Skeletal muscle satellite cell (primary cell): ENCODE results near the gene IL12RB2.

Experiments
- H3K27me3 ChIP-seq: 2 replicates; pipeline ENCODE4 v1.7.0; 2013; ENCODE audit warnings: low read length; ENCODE audit not compliant: control insufficient read depth, insufficient read depth
- H3K36me3 ChIP-seq: 2 replicates; pipeline ENCODE4 v1.7.0; 2013; ENCODE audit warnings: mild to moderate bottlenecking, control low read depth, low read length; ENCODE audit not compliant: insufficient read depth
- H3K4me1 ChIP-seq: 2 replicates; pipeline ENCODE4 v1.7.0; 2013; ENCODE audit warnings: low read length; ENCODE audit not compliant: control insufficient read depth, insufficient read depth
- H3K4me2 ChIP-seq: 2 replicates; pipeline ENCODE4 v1.7.0; 2013; ENCODE audit warnings: mild to moderate bottlenecking, low read length
- H3K4me3 ChIP-seq: 2 replicates; pipeline ENCODE4 v1.7.0; 2013; ENCODE audit warnings: low read length
- H3K9ac ChIP-seq: 2 replicates; pipeline ENCODE4 v1.7.0; 2013; ENCODE audit warnings: mild to moderate bottlenecking, low read depth, low read length, moderate library complexity
- H3K9me3 ChIP-seq: replicated peaks from 2 replicates; pipeline ENCODE4 v1.7.0; 2013; ENCODE audit warnings: mild to moderate bottlenecking, control low read depth, low read length

The IL12RB2 gene

DNA sequence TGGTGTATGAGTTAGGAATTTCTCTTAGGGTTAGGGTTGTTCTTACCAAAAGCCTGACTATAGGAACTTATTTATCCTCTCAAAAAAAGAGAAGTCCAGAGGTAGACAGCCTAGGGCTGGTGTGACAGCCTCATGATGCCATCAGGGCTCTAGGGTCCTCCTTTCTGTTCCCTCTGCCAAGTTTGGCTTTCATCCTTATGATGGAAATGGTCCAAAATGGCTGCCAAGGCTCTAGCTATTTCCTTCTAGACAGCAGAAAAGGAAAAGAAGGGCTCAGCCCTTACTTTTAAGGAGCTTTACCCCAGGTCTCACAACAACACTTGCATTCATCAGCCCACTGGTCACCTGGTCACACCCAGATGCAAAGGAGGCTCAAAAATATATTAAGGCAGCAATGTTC lies 44.5 kb downstream of the IL12RB2 start:
- Histone ChIP-seq H3K27me3 (no peaks in the 10 kb centered on the region), H3K9me3 (no peaks in the 10 kb centered on the region), H3K4me1 (peaks cover 18% of the 10 kb centered on the region), H3K9ac (no peak overlapping the region), H3K36me3 (no peaks in the 10 kb centered on the region), H3K4me3 (no peak overlapping the region), H3K4me2 (no peak overlapping the region)

DNA sequence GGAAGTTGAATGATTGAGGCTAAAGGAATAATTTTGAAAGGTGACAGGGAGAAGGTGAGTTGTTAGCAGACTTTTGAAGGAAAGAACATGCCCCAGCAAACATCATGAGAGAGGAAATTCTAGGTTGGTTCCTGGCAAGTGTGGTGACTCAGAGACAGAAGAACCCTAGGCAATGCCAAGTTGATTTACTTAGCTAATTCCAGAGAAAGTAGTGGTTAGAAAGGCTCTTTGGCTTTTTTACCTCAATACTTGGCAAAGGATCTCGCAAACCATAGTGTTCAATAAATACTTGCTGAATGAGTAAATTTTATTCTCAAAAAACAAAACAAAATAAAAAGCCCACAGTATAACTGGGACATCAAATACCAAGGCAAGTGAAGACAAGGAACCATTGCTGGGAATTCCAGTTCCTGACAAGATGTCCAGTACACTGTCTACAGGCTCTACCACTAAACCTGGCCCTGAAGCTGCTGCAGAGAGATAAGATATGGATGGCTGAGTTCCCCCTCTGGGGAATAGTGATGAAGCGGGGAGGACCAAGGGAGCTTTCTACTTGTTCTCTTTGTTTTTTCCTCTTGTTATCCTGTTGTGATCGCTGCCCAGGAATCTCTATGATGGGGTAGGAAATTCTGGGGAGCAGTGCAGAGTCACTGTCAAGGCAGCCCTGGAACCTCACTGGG lies 48.2 kb downstream of the IL12RB2 start:
- H3K4me1 ChIP-seq: peaks cover 15% of the 10 kb centered on the region
- H3K36me3 ChIP-seq: no peaks in the 10 kb centered on the region
- H3K9me3 ChIP-seq: no peaks in the 10 kb centered on the region
- H3K27me3 ChIP-seq: no peaks in the 10 kb centered on the region
- peak overlapping the region; percentile 29 for H3K4me3 ChIP-seq
- H3K9ac ChIP-seq: no peak overlapping the region
- H3K4me2 ChIP-seq: peak overlapping the region; percentile 41

DNA sequence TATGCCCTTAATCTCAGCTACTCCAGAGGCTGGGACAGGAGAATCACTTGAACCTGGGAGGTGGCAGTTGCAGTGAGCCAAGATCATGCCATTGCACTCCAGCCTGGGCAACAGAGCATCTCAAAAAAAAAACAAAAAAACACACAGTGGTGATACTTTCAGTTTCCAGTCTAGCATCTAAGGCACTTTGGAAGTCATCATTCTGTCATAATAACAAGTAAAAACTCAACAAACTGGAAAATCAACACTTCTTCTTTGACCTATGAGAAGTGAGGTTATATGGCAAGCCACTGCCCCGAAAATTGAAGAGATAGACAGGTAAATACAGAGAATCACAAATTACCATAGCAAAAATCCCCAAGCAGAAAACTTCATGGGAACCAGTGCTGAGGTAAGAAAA lies 51.9 kb downstream of the IL12RB2 start:
- H3K9me3 ChIP-seq: no peaks in the 10 kb centered on the region
- no peaks in the 10 kb centered on the region for H3K27me3 ChIP-seq
- H3K4me1 ChIP-seq: peaks cover 15% of the 10 kb centered on the region
- no peak overlapping the region for H3K4me2 ChIP-seq
- no peaks in the 10 kb centered on the region for H3K36me3 ChIP-seq
- no peak overlapping the region for H3K9ac ChIP-seq
- H3K4me3 ChIP-seq: no peak overlapping the region

DNA sequence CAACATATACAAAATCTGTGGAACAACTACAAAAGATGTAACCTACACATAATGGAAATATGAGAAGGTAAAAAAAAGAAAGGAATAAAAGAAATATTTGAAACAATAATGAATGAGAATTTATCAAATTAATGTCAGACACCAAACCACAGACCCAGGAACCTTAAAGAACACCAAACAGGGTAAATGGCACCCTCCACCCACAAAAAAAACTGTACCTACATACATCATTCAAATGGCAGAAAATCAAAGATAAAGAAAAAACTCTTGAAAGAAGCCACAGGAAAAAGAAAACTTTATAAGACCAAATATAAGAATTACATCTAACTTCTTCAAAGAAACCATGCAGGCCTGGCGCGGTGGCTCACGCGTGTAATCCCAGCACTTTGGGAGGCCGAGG lies 54.0 kb downstream of the IL12RB2 start:
- Histone ChIP-seq H3K4me2 (no peak overlapping the region), H3K9me3 (no peaks in the 10 kb centered on the region), H3K27me3 (no peaks in the 10 kb centered on the region)

DNA sequence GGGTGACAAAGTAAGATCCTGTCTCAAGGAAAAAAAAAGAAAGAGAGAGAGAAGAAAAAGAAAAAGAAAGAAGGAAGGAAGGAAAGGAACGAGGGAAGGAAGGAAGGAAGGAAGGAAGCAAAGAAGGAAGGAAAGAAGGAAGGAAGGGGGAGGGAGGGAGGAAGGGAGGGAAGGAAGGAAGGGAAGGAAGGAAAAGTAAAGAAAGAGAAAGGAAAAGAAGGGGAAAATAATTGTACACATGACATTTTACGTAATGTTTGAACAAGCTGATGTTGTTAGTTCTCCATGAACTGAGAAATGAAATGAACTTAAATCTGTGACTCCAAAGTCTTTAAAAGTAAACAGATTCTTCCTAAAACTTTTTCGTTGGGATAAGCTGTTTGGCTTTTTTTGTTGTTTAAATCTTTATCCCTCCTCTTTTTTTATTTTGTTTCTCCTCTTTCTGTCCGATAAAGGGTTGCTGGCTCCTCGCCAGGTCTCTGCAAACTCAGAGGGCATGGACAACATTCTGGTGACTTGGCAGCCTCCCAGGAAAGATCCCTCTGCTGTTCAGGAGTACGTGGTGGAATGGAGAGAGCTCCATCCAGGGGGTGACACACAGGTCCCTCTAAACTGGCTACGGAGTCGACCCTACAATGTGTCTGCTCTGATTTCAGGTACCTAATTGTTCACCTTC lies 59.8 kb downstream of the IL12RB2 start:
- Histone ChIP-seq H3K4me1 (no peaks in the 10 kb centered on the region), H3K36me3 (no peaks in the 10 kb centered on the region), H3K9ac (no peak overlapping the region), H3K4me2 (no peak overlapping the region), H3K9me3 (no peaks in the 10 kb centered on the region), H3K27me3 (no peaks in the 10 kb centered on the region), H3K4me3 (no peak overlapping the region)

More for the DNA sequence above, 54.0 kb downstream of the IL12RB2 start:
- H3K4me3 ChIP-seq: no peak overlapping the region
- no peak overlapping the region for H3K9ac ChIP-seq
- no peaks in the 10 kb centered on the region for H3K36me3 ChIP-seq
- peaks cover 2% of the 10 kb centered on the region for H3K4me1 ChIP-seq

DNA sequence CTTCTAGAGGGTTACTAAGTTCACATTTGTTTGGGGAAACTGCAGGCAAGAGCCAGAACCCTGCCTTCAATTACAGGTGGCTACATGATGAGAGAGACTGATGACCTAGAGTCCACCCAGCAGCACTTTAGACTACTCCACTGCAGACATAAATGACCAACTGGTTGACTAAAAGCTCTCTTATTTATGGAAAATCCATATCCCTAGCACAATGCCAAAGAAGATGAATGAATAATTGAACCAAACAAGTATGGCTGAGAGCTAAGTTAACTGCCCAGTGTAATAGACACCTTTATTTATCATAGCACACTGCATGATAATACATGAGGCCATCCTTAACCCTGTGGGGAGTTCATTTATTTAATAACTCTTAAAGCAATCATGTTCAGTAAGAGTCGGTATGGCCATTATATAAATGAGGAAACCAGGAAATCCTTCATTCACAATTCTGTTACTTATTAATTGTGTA lies 60.4 kb downstream of the IL12RB2 start:
- no peak overlapping the region for H3K4me3 ChIP-seq
- no peaks in the 10 kb centered on the region for H3K36me3 ChIP-seq
- H3K27me3 ChIP-seq: no peaks in the 10 kb centered on the region
- H3K9me3 ChIP-seq: no peaks in the 10 kb centered on the region
- H3K9ac ChIP-seq: no peak overlapping the region
- no peaks in the 10 kb centered on the region for H3K4me1 ChIP-seq
- H3K4me2 ChIP-seq: no peak overlapping the region

DNA sequence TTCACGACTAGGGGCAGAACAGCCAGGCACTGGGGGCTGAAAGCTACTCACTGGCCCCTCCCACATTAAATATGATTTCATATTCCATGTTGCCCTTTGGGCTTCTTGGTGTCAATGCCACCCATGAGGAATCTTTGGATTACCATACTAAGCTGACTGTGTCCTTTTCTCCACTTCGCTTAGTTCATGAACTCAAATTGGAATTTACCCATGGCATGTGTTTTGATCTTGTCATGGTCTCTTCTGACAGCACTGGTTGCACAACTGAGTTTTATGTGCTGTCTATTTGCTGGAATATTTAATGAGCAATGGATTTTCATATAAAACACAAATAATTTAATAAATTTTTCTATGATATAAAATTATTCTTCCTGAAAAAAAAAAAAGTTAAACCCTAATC lies 63.4 kb downstream of the IL12RB2 start:
- Histone ChIP-seq H3K36me3 (no peaks in the 10 kb centered on the region), H3K4me1 (no peaks in the 10 kb centered on the region), H3K4me3 (no peak overlapping the region), H3K4me2 (no peak overlapping the region), H3K27me3 (no peaks in the 10 kb centered on the region), H3K9ac (no peak overlapping the region), H3K9me3 (no peaks in the 10 kb centered on the region)

DNA sequence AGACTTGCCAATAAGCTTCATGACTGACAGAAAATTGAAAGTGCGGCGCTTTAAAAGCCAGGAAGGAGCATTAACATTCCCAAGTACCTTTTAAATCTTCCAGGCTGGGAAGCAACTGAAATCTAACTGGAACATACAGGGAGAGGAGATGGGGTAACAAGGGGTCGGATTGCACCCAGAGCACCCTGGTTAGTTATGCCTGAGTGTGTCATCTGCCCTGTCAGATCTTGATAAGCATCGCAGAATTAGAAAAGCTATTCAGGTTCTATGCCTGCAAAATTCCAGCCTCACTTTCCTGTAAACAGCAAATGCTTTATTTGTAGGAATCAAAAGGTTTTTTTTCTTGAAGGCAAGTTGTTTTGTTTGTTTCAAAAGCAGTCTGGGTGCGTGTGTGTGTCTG lies 64.0 kb downstream of the IL12RB2 start:
- no peaks in the 10 kb centered on the region for H3K4me1 ChIP-seq
- no peaks in the 10 kb centered on the region for H3K36me3 ChIP-seq
- no peaks in the 10 kb centered on the region for H3K27me3 ChIP-seq
- no peak overlapping the region for H3K9ac ChIP-seq
- no peak overlapping the region for H3K4me2 ChIP-seq
- no peaks in the 10 kb centered on the region for H3K9me3 ChIP-seq
- no peak overlapping the region for H3K4me3 ChIP-seq

DNA sequence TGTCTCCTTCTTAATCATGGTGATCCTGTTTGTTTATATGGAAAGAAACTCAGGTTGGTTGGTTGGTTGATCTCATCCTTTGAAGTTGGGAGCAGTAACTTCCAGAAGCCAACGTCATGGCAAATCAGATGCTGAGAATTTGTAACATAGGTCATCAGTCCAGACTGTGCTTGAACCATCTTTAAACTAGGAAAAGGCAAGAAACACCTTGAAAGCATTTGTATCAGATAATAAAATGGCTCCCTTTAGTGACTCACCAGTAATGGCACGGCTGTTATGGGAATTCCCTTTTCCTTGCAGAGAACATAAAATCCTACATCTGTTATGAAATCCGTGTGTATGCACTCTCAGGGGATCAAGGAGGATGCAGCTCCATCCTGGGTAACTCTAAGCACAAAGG lies 64.5 kb downstream of the IL12RB2 start:
- Histone ChIP-seq H3K4me1 (no peaks in the 10 kb centered on the region), H3K4me2 (no peak overlapping the region), H3K27me3 (no peaks in the 10 kb centered on the region), H3K4me3 (no peak overlapping the region), H3K9ac (no peak overlapping the region), H3K9me3 (no peaks in the 10 kb centered on the region), H3K36me3 (no peaks in the 10 kb centered on the region)

DNA sequence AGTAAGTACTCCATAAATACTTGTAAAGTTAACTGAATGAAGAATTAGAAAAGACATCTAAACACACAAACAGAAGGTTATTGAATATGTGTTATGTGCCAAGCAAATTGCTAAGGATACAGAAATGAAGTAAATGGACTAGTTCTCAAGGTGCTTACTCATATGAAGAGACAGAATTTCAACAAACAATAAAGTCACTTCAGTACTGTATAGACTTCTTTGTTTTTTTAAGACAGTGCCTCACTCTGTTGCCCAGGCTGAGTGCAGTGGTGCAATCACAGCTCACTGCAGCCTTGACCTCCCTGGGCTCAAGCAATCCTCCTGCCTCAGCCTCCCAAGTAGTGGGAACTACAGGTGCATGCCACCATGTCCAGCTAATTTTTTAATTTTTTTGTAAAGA lies 65.2 kb downstream of the IL12RB2 start:
- Histone ChIP-seq H3K9ac (no peak overlapping the region), H3K9me3 (no peaks in the 10 kb centered on the region)

DNA sequence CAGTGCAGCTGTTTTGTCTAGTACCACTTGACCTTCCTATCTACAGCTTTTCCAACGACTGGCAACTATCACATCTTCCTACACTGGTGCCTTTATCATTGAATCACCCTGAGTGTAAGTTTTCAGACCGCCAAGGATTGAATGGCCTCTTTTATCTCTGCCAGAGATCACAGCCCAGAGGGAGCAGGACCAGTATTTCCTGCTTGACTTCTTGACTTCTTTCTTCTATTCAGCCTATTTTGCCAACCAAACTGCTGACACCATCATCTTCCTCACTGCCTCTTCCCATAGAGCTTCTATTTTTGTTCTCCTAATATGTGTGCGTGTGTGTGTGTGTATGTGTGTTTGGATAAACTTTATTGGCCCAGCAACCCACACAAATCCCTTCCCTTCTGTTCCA lies 68.7 kb downstream of the IL12RB2 start:
- Histone ChIP-seq H3K9me3 (no peaks in the 10 kb centered on the region), H3K4me1 (no peaks in the 10 kb centered on the region), H3K27me3 (no peaks in the 10 kb centered on the region), H3K36me3 (no peaks in the 10 kb centered on the region), H3K4me3 (no peak overlapping the region), H3K9ac (no peak overlapping the region), H3K4me2 (no peak overlapping the region)

More for the DNA sequence above, 65.2 kb downstream of the IL12RB2 start:
- no peak overlapping the region for H3K4me3 ChIP-seq
- no peaks in the 10 kb centered on the region for H3K4me1 ChIP-seq
- H3K36me3 ChIP-seq: no peaks in the 10 kb centered on the region
- H3K27me3 ChIP-seq: no peaks in the 10 kb centered on the region
- H3K4me2 ChIP-seq: no peak overlapping the region

DNA sequence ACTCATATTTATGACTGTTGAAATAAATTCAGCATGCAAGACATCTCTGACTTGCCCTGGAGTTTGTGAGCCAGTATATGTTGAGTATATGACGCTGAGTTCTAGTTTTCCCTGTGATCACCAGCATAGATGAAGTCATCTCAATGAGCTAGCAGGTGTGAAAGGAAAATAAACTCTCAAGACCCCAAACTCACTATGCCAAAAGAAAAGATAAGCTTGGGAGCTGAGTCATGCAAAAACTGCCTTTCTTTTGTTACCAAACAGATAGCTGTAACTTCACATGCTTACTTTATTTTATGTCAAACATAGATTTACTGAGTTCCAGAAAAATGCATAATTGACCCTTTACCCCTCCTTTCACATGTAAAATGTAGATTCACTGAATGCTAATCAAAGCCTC lies 69.6 kb downstream of the IL12RB2 start:
- Histone ChIP-seq H3K9ac (no peak overlapping the region), H3K4me1 (no peaks in the 10 kb centered on the region), H3K4me3 (no peak overlapping the region), H3K36me3 (no peaks in the 10 kb centered on the region), H3K9me3 (no peaks in the 10 kb centered on the region), H3K4me2 (no peak overlapping the region), H3K27me3 (no peaks in the 10 kb centered on the region)
